Caco-2 (cell line): ENCODE results near the gene VSTM2L. TPM values are rescaled to one million over a fixed set of nuclear protein-coding genes. Genes with fewer than 3 reads are reported as not detected.

Source experiments
- BruUV-seq: library from RNA; stranded (reverse); fragments of 400-500 nt; replicated peaks from 2 replicates; lab custom pipeline; 2021; lab: Mats Ljungman, UMichigan
- CTCF ChIA-PET: fragments of 300-600 bp; sonication (Branson Sonifier 250); formaldehyde crosslinking; loops from one replicate; lab custom pipeline; 2022; ENCODE audit warnings: antibody characterized with exemption; lab: Charles Lee
- POLR2A ChIA-PET: fragments of 300-600 bp; sonication (Branson Sonifier 250); formaldehyde crosslinking; loops from one replicate; lab custom pipeline; 2022; ENCODE audit warnings: antibody characterized with exemption; lab: Charles Lee
- DNase-seq, 2 experiments: peaks; one replicate each; pipeline versions ENCODE4 v3.0.0 to v3.0.0-alpha.2; 2020 to 2022
- H3K27me3 ChIP-seq: replicated peaks from 2 replicates; pipeline ENCODE4 v1.6.0; 2011; ENCODE audit warnings: low read length; ENCODE audit not compliant: control insufficient read depth, insufficient read depth
- H3K36me3 ChIP-seq: 2 replicates; pipeline ENCODE4 v1.5.1; 2011; ENCODE audit warnings: low read length; ENCODE audit not compliant: control insufficient read depth, insufficient read depth
- H3K4me1 ChIP-seq: fragments of 250-450 bp; sonication (Bioruptor Pico); 2 replicates; pipeline ENCODE4 v1.5.1; 2020; ENCODE audit warnings: mild to moderate bottlenecking
- H3K4me3 ChIP-seq: 2 replicates; pipeline ENCODE4 v1.5.1; 2011; ENCODE audit warnings: low read depth, mild to moderate bottlenecking, control low read depth, low read length
- H3K9me3 ChIP-seq: fragments of 250-450 bp; sonication (Bioruptor Pico); 2 replicates; pipeline ENCODE4 v1.5.1; 2020; ENCODE audit warnings: mild to moderate bottlenecking, moderate library complexity
- H3K27ac Mint-ChIP-seq: one replicate; pipeline ENCODE4 v1.8.0; 2022; ENCODE audit warnings: mixed read lengths; ENCODE audit not compliant: unreplicated experiment
- H3K27me3 Mint-ChIP-seq: one replicate; pipeline ENCODE4 v1.8.0; 2022; ENCODE audit warnings: mixed read lengths; ENCODE audit not compliant: insufficient read depth, unreplicated experiment
- H3K36me3 Mint-ChIP-seq: one replicate; pipeline ENCODE4 v1.8.0; 2022; ENCODE audit warnings: mild to moderate bottlenecking, mixed read lengths; ENCODE audit not compliant: insufficient read depth, unreplicated experiment
- H3K4me1 Mint-ChIP-seq: one replicate; pipeline ENCODE4 v1.8.0; 2022; ENCODE audit warnings: low read depth, mixed read lengths; ENCODE audit not compliant: unreplicated experiment
- H3K4me3 Mint-ChIP-seq: one replicate; pipeline ENCODE4 v1.8.0; 2022; ENCODE audit warnings: mild to moderate bottlenecking, moderate library complexity, mixed read lengths; ENCODE audit not compliant: unreplicated experiment
- H3K9me3 Mint-ChIP-seq: one replicate; pipeline ENCODE4 v1.8.0; 2022; ENCODE audit warnings: mixed read lengths; ENCODE audit not compliant: unreplicated experiment
- intact Hi-C: fragments of 100-400 bp; cut with micrococcal nuclease; formaldehyde crosslinking; loops from one replicate; pipeline ENCODE4 v1.10.0; 2022; ENCODE audit not compliant: unreplicated experiment
- total RNA-seq: library from RNA; stranded (reverse); gene quantifications from 2 replicates; pipeline ENCODE4 v1.2.3, GENCODE V29; 2022
- TF ChIP-seq, protein P1 (sequence below), 2 experiments: fragments of 200-600 bp in 1 of 2; IDR thresholded peaks; 1 replicate in 1 of 2; 2 replicates in 1 of 2; pipeline versions ENCODE4 v1.5.1 to v1.8.0; 2011 to 2022; ENCODE audit warnings: antibody characterized with exemption in 1 of 2, control low read depth in 1 of 2, inconsistent platforms in 1 of 2, low read depth in 1 of 2, low read length in 1 of 2, mild to moderate bottlenecking in 1 of 2, moderate library complexity in 1 of 2; ENCODE audit not compliant: insufficient read depth in 1 of 2, severe bottlenecking in 1 of 2, unreplicated experiment in 1 of 2

Gene VSTM2L
- total RNA-seq, 1 experiment from 2014 or later, result not detected

DNA sequence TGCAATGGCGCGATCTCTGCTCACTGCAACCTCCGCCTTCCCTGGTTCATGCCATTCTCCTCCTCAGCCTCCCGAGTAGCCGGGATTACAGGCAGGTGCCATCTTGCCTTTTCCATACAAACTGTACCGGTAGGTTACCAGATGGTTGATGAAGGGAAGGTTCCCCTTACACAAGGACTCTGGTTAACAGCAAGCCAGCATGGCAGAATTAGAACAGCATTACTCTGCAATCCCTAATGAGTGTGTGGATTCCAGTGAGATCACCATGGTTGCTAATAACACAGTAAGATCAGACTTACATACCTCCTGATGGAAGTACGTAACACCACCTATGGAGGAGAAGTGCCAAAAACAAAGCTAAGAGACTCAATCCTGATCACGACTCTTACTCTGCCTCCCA, 78.6 kb downstream of the VSTM2L start:
- H3K4me1 ChIP-seq, result peaks cover 3% of the 10 kb centered on the region
- H3K4me3 ChIP-seq, result no peak overlapping the region
- TF ChIP-seq, protein P1, sequence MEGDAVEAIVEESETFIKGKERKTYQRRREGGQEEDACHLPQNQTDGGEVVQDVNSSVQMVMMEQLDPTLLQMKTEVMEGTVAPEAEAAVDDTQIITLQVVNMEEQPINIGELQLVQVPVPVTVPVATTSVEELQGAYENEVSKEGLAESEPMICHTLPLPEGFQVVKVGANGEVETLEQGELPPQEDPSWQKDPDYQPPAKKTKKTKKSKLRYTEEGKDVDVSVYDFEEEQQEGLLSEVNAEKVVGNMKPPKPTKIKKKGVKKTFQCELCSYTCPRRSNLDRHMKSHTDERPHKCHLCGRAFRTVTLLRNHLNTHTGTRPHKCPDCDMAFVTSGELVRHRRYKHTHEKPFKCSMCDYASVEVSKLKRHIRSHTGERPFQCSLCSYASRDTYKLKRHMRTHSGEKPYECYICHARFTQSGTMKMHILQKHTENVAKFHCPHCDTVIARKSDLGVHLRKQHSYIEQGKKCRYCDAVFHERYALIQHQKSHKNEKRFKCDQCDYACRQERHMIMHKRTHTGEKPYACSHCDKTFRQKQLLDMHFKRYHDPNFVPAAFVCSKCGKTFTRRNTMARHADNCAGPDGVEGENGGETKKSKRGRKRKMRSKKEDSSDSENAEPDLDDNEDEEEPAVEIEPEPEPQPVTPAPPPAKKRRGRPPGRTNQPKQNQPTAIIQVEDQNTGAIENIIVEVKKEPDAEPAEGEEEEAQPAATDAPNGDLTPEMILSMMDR (IDR thresholded peaks at IDR 0.05; ENCODE audit: insufficient read depth in 1 of 2, low read depth in 1 of 2, low read length in 1 of 2, severe bottlenecking in 1 of 2, unreplicated experiment in 1 of 2), result no peak
- peaks cover 22% of the 10 kb centered on the region for H3K36me3 Mint-ChIP-seq
- no peak overlapping the region for H3K27ac Mint-ChIP-seq
- no TSS peak for BruUV-seq
- DNase-seq, result peak in 1 of 2 experiments; percentile 27
- no peaks in the 10 kb centered on the region for H3K4me1 Mint-ChIP-seq
- H3K27me3 Mint-ChIP-seq, result no peaks in the 10 kb centered on the region
- H3K27me3 ChIP-seq, result no peaks in the 10 kb centered on the region
- intact Hi-C loops, result loop anchor here (10.0 kb wide), 1 partner anchor 407 kb away; no protein-coding TSS in a partner anchor
- H3K4me3 Mint-ChIP-seq, result no peak overlapping the region
- H3K9me3 Mint-ChIP-seq, result no peaks in the 10 kb centered on the region
- ChIA-PET POLR2A (no interaction called here), CTCF (interaction anchor here (0.6 to 1.9 kb wide), 2 partner anchors 11 to 177 kb away, joined by 3 to 5 read pairs; no protein-coding TSS in a partner anchor)
- no peaks in the 10 kb centered on the region for H3K9me3 ChIP-seq
- H3K36me3 ChIP-seq, result peaks cover 4% of the 10 kb centered on the region

DNA sequence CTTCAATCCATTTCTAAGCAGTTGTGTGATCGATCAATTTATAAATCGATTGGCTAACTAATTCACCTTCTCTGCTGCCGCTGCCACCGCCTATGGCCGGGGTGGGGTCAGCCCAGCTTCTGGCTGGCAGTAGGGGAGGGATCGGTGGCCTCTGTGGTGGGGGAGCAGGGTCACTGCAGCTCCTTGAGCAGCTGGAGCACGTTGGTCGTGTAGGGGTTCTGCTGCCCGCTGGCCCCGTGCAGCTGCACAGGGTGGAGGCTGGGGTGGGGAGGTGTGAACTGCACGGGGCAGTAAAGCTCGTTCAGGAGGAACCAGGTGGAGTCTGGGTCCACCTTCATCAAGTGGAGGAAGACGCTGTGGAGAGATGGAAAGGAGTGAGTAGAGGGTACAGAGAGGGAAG, 80.4 kb downstream of the VSTM2L start:
- H3K36me3 Mint-ChIP-seq, result peaks cover 31% of the 10 kb centered on the region
- H3K27me3 ChIP-seq, result no peaks in the 10 kb centered on the region
- ChIA-PET CTCF (no interaction called here), POLR2A (interaction anchor here (0.6 kb wide), 1 partner anchor 349 kb away, joined by 3 read pairs; no protein-coding TSS in a partner anchor)
- BruUV-seq, result no TSS peak
- H3K9me3 ChIP-seq, result no peaks in the 10 kb centered on the region
- no peak overlapping the region for H3K27ac Mint-ChIP-seq
- TF ChIP-seq, protein P1 (IDR thresholded peaks at IDR 0.05; ENCODE audit: insufficient read depth in 1 of 2, low read depth in 1 of 2, low read length in 1 of 2, severe bottlenecking in 1 of 2, unreplicated experiment in 1 of 2), result no peak
- H3K9me3 Mint-ChIP-seq, result no peaks in the 10 kb centered on the region
- intact Hi-C loops, result loop anchor here (10.0 kb wide), 1 partner anchor 408 kb away; no protein-coding TSS in a partner anchor
- no peak overlapping the region for H3K4me3 ChIP-seq
- peaks cover 20% of the 10 kb centered on the region for H3K4me1 ChIP-seq
- H3K36me3 ChIP-seq, result peaks cover 4% of the 10 kb centered on the region
- no peaks in the 10 kb centered on the region for H3K27me3 Mint-ChIP-seq
- H3K4me1 Mint-ChIP-seq, result peaks cover 10% of the 10 kb centered on the region
- no peak overlapping the region for H3K4me3 Mint-ChIP-seq
- DNase-seq, result peak in 1 of 2 experiments; percentile 33

DNA sequence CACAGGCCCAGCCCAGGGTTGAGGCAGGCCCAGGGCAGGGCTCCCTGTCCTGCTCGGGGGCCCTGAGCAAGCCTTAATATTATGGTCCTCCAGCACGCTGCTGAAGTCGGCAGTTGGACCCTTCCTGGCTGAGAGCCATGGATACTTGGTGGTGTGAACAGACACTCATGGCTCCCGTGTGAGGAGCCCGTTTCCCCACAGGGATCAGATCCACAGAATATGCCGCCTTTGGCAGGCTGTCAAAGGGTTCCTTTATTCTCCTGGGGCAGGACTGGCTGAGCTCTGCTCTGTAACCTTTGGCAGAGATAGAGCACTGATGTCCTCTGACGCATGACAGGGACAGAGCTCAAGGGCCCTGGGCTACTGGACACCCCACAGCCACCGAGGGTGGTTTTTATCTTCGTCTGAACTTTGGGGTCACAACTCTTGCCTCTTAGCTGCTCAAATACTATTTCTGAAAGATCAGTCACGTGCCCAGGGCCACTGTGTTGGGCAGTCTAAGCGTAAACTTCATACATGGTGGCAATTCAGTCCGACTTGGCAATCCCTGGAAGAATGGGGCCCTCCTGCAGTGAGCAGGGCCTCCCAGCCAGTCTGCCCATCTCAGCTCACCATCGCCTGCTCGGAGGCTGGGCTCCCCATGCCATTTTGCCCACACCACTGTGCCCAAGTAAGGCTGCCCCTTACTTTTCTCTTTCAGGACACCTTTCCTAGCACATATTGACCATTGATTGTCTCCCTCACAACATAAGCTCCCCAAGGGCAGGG, 81.3 kb downstream of the VSTM2L start:
- peaks cover 31% of the 10 kb centered on the region for H3K36me3 Mint-ChIP-seq
- TF ChIP-seq, protein P1 (IDR thresholded peaks at IDR 0.05; ENCODE audit: insufficient read depth in 1 of 2, low read depth in 1 of 2, low read length in 1 of 2, severe bottlenecking in 1 of 2, unreplicated experiment in 1 of 2), result no peak
- ChIA-PET CTCF (interaction anchor here (0.7 to 0.8 kb wide), 2 partner anchors 9 to 10 kb away, joined by 3 read pairs; no protein-coding TSS in a partner anchor), POLR2A (no interaction called here)
- no TSS peak for BruUV-seq
- H3K4me1 Mint-ChIP-seq, result peaks cover 17% of the 10 kb centered on the region
- no peaks in the 10 kb centered on the region for H3K9me3 ChIP-seq
- no peak overlapping the region for H3K4me3 Mint-ChIP-seq
- no peaks in the 10 kb centered on the region for H3K9me3 Mint-ChIP-seq
- H3K4me1 ChIP-seq, result peaks cover 29% of the 10 kb centered on the region
- peaks cover 6% of the 10 kb centered on the region for H3K36me3 ChIP-seq
- no peak overlapping the region for H3K4me3 ChIP-seq
- DNase-seq, result no peak
- intact Hi-C loops, result loop anchor here (10.0 kb wide), 1 partner anchor 409 kb away; no protein-coding TSS in a partner anchor
- H3K27me3 ChIP-seq, result no peaks in the 10 kb centered on the region
- H3K27ac Mint-ChIP-seq, result no peak overlapping the region
- no peaks in the 10 kb centered on the region for H3K27me3 Mint-ChIP-seq
